HUES6 (cell line): ENCODE data around the gene PMM2.
A peak's percentile ranks its signal among the peaks of the same experiment; 100 is the strongest.
"Not testable (repeated sequence)": the region's sequence is repeated elsewhere in the genome, so short reads cannot be mapped to it uniquely, and the experiment has no call there.

Experiments
- H3K27ac ChIP-seq: 2 replicates; pipeline ENCODE4 v1.7.0; 2013; ENCODE audit warnings: low read depth, mild to moderate bottlenecking, low read length, inconsistent platforms
- H3K27me3 ChIP-seq: 2 replicates; pipeline ENCODE4 v1.6.1; 2013; ENCODE audit warnings: low read length; ENCODE audit not compliant: control insufficient read depth, insufficient read depth
- H3K36me3 ChIP-seq: 2 replicates; pipeline ENCODE4 v1.6.1; 2013; ENCODE audit warnings: low read length; ENCODE audit not compliant: control insufficient read depth, insufficient read depth
- H3K4me1 ChIP-seq: 2 replicates; pipeline ENCODE4 v1.6.1; 2013; ENCODE audit warnings: low read length; ENCODE audit not compliant: control insufficient read depth, insufficient read depth
- H3K4me3 ChIP-seq: 2 replicates; pipeline ENCODE4 v1.5.1; 2013; ENCODE audit warnings: low read depth, low read length
- H3K9ac ChIP-seq: one replicate; pipeline ENCODE4 v1.6.1; 2013; ENCODE audit warnings: mild to moderate bottlenecking, low read length
- H3K9me3 ChIP-seq: 2 replicates; pipeline ENCODE4 v1.6.1; 2013; ENCODE audit warnings: low read depth, low read length; ENCODE audit not compliant: control insufficient read depth, insufficient read depth

The PMM2 gene

DNA sequence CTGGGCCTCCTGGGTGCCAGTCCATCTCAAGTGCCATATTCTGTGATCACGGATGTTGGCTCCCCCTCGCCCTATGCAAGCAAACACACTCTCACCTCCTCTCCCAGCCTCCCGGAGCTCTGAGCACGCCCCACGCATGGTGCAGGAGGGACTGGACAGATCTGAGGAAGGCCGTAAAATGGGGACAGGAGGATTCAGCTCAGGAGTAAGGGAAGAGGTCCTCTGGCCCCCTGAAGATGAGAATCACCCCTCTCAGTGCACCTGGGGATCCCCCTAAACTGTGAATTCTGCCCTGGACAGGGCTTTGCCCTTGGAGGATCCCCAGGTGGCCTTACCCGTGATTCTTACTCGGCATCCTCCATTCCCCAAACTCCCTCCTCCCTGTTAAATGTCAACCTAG lies 15.8 kb upstream of the PMM2 start:
- no peak overlapping the region for H3K27ac ChIP-seq
- H3K36me3 ChIP-seq = no peaks in the 10 kb centered on the region
- peaks cover 4% of the 10 kb centered on the region; the same call in 1 of the 2 replicates for H3K27me3 ChIP-seq
- H3K4me3 ChIP-seq = no peak overlapping the region
- no peaks in the 10 kb centered on the region for H3K4me1 ChIP-seq
- H3K9ac ChIP-seq = no peak overlapping the region
- H3K9me3 ChIP-seq = no peaks in the 10 kb centered on the region

GRCh38 chr16:8782673-8783072 lies 15.0 kb upstream of the PMM2 start:
- Histone ChIP-seq H3K4me3 (no peak overlapping the region), H3K27me3 (peaks cover 4% of the 10 kb centered on the region; the same call in 1 of the 2 replicates), H3K4me1 (no peaks in the 10 kb centered on the region), H3K36me3 (no peaks in the 10 kb centered on the region), H3K9ac (no peak overlapping the region), H3K27ac (no peak overlapping the region), H3K9me3 (no peaks in the 10 kb centered on the region)

DNA sequence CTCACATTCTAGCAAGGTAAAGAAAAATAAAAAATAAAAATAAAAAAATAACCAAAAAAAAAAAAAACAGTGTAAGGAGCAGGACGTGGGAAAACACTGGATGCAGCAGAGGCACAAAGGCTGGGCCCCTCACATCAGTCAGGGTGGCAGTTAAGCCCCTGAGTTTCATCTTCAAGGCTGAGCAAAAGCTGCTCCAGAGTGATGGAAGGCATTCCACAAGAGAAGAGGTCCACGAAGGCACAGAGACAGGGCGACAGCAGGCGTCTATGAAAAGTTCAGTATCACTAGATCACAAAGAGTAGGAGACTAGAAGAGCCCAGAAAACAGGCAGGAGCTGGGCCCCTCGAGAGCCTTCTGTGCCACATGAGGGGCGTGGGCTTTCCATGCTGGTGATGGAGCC lies 12.2 kb upstream of the PMM2 start:
- Histone ChIP-seq H3K36me3 (no peaks in the 10 kb centered on the region), H3K4me1 (no peaks in the 10 kb centered on the region), H3K27me3 (peaks cover 4% of the 10 kb centered on the region; the same call in 1 of the 2 replicates), H3K4me3 (no peak overlapping the region), H3K9me3 (no peaks in the 10 kb centered on the region), H3K27ac (no peak overlapping the region), H3K9ac (no peak overlapping the region)

DNA sequence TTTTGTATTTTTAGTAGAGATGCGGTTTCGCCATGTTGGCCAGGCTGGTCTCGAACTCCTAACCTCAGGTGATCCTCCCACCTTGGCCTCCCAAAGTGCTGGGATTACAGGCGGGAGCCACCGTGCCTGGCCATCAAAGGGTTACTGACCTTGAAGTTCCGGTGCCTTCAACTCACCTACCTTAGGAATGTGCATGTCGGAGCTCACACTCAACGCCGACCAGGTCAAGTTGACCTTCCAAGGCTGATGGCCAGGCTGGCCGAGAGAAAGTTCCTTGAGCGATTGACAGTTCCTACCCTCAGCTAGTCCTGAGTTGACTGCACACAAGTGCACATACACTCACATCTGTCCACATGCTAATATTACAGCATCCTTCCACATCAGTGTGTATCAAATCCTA lies 11.3 kb upstream of the PMM2 start:
- H3K4me3 ChIP-seq, H3K4me1 ChIP-seq, H3K27ac ChIP-seq, H3K9me3 ChIP-seq, H3K36me3 ChIP-seq, H3K27me3 ChIP-seq, H3K9ac ChIP-seq: not testable (repeated sequence)

- H3K27ac ChIP-seq = no peak overlapping the region
- H3K4me1 ChIP-seq = no peaks in the 10 kb centered on the region
- H3K9me3 ChIP-seq = no peaks in the 10 kb centered on the region
- H3K9ac ChIP-seq = no peak overlapping the region
- H3K36me3 ChIP-seq = no peaks in the 10 kb centered on the region
- H3K27me3 ChIP-seq = no peaks in the 10 kb centered on the region
- H3K4me3 ChIP-seq = no peak overlapping the region
Observed at GRCh38 chr16:8788578-8789172, 9.0 kb upstream of the PMM2 start.

DNA sequence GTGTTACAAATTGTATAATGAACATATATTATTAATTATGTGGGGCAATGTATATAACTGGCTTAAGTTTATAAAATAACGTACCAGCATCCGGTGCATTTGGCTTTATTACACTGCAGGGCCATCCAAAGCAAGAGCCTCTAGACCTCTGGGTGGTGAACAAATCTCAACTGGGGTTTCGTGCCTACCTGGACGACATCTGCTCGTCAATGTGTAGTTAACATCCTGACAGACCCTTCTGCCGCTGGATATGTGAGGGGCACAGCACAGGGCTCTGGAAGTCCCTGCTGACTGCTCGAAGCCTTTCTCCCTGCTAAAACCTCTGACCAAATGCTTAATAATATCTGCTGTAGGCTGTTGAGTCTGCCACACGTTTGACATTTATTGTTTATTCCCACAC lies 2.5 kb upstream of the PMM2 start:
- Histone ChIP-seq H3K27me3 (no peaks in the 10 kb centered on the region), H3K4me3 (no peak overlapping the region), H3K36me3 (peaks cover 14% of the 10 kb centered on the region), H3K9me3 (no peaks in the 10 kb centered on the region), H3K4me1 (peaks cover 12% of the 10 kb centered on the region), H3K27ac (no peak overlapping the region), H3K9ac (no peak overlapping the region)

DNA sequence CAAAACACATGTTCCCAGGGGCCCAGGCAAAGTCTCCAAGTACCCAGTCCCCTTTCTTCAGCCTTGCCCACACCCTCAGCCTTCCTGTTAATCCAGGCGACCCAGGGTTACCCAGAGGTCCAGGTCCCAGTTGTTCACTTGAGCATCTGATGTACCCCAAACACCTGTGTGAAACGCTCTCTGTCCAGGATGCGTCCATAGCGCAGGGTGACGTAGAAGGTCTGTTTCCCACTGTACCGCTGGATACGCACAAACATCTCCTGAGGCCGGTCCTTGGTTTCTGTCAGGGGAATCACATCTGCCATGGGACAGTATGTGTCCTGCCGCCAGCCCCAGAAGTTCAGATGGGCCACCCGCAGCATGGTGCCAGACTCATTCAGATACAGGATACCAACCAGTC lies 1.8 kb upstream of the PMM2 start:
- Histone ChIP-seq H3K27me3 (no peaks in the 10 kb centered on the region), H3K4me3 (no peak overlapping the region), H3K36me3 (peaks cover 18% of the 10 kb centered on the region), H3K27ac (no peak overlapping the region), H3K9ac (no peak overlapping the region), H3K4me1 (peaks cover 12% of the 10 kb centered on the region), H3K9me3 (no peaks in the 10 kb centered on the region)

DNA sequence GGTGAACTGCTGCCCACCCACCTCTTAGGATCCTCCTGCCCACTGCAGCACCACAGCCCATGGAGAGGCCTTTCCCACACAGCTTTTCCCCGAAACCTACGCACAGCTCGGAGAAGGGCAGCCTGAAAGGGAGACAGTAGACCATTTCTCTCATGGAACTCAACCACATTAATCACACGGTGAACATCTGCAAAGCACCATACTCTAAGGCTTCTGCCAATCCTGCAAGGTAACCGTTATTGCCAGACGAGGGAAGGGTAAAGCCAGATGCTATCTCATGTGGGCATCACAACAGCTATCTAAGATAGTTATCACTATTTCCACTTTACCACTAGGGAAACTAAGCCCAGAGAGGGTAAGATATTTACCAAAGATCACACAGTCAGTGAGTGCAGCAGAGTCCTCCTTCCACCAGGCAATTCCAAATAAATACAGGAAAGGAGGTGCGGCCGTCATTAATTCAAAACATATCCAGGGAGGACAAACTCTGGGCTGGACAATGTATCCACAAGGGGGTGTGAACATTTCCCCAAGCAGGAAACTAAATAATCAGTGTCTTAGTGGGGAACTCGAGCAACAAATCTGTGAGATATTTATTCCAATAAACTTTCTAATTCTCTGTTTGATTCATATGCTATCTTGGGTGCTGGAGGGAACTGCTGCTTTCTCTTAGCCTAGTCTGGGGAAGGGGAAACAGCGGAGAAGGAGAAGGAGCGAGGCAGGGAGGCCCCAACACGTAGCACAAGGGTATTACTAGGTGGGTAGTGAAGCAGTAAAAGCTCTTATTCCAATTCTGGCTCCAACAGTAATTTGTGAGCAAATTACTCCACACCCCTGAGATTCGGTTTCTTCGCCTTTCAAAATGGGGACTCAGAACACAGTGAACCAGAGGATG lies 923 bp upstream of the PMM2 start:
- Histone ChIP-seq H3K9me3 (no peaks in the 10 kb centered on the region), H3K27ac (no peak overlapping the region), H3K9ac (peak overlapping the region; percentile 81), H3K4me1 (peaks cover 12% of the 10 kb centered on the region), H3K27me3 (no peaks in the 10 kb centered on the region), H3K36me3 (peaks cover 26% of the 10 kb centered on the region), H3K4me3 (peak overlapping the region; percentile 94)

GRCh38 chr16:8798174-8798527 lies 512 bp downstream of the PMM2 start:
- peaks cover 40% of the 10 kb centered on the region for H3K36me3 ChIP-seq
- peak overlapping the region; percentile 94 for H3K4me3 ChIP-seq
- H3K27ac ChIP-seq = peak overlapping the region; percentile 92
- H3K27me3 ChIP-seq = no peaks in the 10 kb centered on the region
- no peaks in the 10 kb centered on the region for H3K9me3 ChIP-seq
- H3K9ac ChIP-seq = peak overlapping the region; percentile 96
- peaks cover 12% of the 10 kb centered on the region for H3K4me1 ChIP-seq

GRCh38 chr16:8798535-8799157 lies 1.0 kb downstream of the PMM2 start:
- Histone ChIP-seq H3K36me3 (peaks cover 45% of the 10 kb centered on the region), H3K27me3 (no peaks in the 10 kb centered on the region), H3K4me3 (peak overlapping the region; percentile 94), H3K9ac (peak overlapping the region; percentile 96), H3K27ac (no peak overlapping the region), H3K9me3 (no peaks in the 10 kb centered on the region), H3K4me1 (peaks cover 12% of the 10 kb centered on the region)

DNA sequence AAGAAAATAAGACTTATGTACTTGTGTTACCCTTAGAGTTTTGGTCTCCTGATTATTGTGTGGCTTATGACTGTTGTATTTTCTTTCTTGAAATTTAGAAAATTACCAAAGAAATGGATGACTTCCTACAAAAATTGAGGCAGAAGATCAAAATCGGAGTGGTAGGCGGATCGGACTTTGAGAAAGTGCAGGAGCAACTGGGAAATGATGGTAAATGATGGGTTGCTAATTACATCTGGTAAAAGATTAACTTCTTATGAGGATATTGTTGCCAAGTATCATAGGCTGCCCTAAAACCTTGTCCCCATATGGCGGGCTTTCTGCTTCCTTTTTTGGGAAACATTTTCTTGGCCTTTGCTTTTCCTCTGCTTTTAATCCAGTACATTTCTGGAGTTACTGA lies 4.1 kb downstream of the PMM2 start:
- no peak overlapping the region for H3K27ac ChIP-seq
- no peaks in the 10 kb centered on the region for H3K9me3 ChIP-seq
- peaks cover 9% of the 10 kb centered on the region for H3K4me1 ChIP-seq
- no peaks in the 10 kb centered on the region for H3K27me3 ChIP-seq
- H3K4me3 ChIP-seq = no peak overlapping the region
- peaks cover 69% of the 10 kb centered on the region for H3K36me3 ChIP-seq
- no peak overlapping the region for H3K9ac ChIP-seq
